ENCODE results near the gene COLEC11.

DNA sequence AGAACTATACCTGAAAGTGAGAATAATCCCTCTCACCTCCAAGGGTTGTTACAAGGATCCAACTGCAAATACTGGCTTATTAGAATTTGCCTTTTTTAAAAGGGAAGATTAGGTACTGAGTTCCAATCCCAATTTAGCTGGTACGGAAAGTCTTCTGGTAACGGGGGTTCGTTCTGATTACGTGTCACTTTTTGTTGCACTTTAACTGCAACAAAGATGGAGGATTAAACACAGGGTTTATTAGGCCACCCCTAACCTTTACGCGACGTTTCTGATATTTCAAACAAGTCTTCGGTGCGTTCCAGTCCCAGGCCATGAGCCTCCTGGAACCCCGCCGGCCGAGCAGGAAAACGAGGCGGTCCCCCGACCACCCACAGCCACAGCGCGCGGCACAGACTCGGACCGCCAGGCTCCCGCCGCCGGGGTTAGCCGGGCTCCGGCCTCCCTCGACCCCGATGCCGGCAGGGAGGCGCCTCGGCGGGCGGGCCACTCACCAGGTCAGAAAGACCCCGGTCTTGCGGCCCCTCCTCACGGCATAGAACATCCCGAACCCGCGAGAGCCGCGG is 37.2 kb upstream of the COLEC11 start:
- no peak for TF ChIP-seq EP300 (IDR thresholded peaks at IDR 0.05)
- TF ChIP-seq, protein P1, sequence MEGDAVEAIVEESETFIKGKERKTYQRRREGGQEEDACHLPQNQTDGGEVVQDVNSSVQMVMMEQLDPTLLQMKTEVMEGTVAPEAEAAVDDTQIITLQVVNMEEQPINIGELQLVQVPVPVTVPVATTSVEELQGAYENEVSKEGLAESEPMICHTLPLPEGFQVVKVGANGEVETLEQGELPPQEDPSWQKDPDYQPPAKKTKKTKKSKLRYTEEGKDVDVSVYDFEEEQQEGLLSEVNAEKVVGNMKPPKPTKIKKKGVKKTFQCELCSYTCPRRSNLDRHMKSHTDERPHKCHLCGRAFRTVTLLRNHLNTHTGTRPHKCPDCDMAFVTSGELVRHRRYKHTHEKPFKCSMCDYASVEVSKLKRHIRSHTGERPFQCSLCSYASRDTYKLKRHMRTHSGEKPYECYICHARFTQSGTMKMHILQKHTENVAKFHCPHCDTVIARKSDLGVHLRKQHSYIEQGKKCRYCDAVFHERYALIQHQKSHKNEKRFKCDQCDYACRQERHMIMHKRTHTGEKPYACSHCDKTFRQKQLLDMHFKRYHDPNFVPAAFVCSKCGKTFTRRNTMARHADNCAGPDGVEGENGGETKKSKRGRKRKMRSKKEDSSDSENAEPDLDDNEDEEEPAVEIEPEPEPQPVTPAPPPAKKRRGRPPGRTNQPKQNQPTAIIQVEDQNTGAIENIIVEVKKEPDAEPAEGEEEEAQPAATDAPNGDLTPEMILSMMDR (IDR thresholded peaks at IDR 0.05) = no peak
- no peak for TF ChIP-seq POLR2A (IDR thresholded peaks at IDR 0.05; ENCODE audit: low read depth)
- no peak for TF ChIP-seq POLR2AphosphoS5 (IDR thresholded peaks at IDR 0.05)

Measured in esophagus muscularis mucosa (tissue), 4 donors.